Measurements from ENCODE around the gene TSACC. TPM values are rescaled to one million over a fixed set of nuclear protein-coding genes. Genes with fewer than 3 reads are reported as not detected.

Gene TSACC
- total RNA-seq, 1 experiment from 2014 or later, result 1.8 TPM

DNA sequence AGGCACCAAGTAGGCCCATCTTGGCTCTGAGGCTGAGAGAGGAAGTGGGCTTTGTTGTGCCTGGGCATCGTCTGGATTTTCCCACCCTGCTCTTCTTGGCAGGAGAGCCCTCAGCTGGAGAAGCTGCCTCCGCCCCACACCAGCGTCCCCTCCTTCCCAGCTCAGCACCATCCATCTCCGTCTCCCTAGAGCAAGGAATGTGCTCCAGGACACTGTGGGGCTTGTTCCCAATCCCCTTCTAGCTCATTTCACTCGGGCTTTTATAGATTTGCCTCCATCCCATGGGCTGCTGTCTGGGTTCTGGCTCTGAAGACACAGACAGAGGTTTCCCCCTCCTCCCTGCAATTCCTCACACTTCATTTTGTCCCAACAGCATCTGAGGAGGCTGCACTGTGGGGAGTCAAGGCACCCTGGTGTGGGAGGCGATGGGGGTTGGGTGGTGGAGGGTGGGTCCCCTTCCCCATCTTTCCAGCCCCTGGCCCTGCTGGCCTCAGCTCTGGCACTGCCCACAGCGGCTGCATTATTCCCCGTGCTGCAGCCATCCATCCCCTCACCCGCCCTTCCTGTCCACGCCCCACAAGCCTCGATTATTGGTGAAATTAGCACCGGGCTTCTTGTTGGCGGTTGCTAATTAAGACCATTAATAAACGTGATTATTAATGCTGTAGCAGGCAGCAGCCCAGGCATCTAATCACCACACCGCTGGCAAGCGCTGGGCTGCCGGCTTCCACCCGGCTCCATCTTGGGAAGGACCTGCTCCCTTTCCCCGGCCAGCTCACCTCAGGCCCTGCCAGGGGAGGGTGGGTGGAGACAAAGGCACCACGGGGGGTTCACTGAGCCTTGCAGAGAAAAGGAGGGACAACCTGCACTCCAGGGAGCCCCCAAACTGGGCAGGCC lies 52.4 kb downstream of the TSACC start:
- ChIA-PET POLR2A (interaction anchor here (0.6 to 1.8 kb wide), 2 partner anchors 55 to 222 kb away, joined by 4 to 6 read pairs; no protein-coding TSS in a partner anchor), CTCF (interaction anchor here (0.6 to 10.9 kb wide), 9 partner anchors 8 to 287 kb away, joined by 3 to 452 read pairs (median 4); no protein-coding TSS in a partner anchor)
- Mint-ChIP-seq H3K27me3 (ENCODE audit: insufficient read depth, unreplicated experiment) (no peaks in the 10 kb centered on the region), H3K4me1 (ENCODE audit: insufficient read depth, unreplicated experiment) (peaks cover 4% of the 10 kb centered on the region), H3K4me3 (ENCODE audit: unreplicated experiment) (no peak overlapping the region), H3K36me3 (ENCODE audit: insufficient read depth, unreplicated experiment) (no peaks in the 10 kb centered on the region), H3K27ac (ENCODE audit: low read depth, unreplicated experiment) (no peak overlapping the region), H3K9me3 (ENCODE audit: unreplicated experiment) (no peaks in the 10 kb centered on the region)
- TF ChIP-seq CTCF (IDR thresholded peaks at IDR 0.05; ENCODE audit: unreplicated experiment), result no peak
- no TSS peak for BruUV-seq (replicated peaks)
- intact Hi-C loops (cut with micrococcal nuclease), result no loop called here
- DNase-seq (ENCODE audit: unreplicated experiment), result no peak

DNA sequence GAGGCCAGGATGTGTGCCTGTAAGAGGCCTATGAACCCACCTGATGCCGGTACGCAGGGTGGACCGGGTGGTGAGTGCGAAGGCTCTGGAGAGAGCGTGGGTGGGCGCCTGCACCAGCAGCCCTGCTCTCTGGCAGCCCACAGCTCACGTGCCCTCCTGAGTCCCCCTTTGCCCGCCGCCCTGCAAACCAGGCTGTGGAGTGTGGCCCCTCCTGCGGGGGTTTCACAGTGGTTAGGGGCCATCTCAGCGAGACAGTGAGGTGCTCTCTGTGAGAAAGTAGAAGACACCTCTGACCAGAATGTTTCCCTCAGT lies 53.0 kb downstream of the TSACC start:
- intact Hi-C loops (cut with micrococcal nuclease), result no loop called here
- Mint-ChIP-seq H3K4me3 (ENCODE audit: unreplicated experiment) (no peak overlapping the region), H3K9me3 (ENCODE audit: unreplicated experiment) (no peaks in the 10 kb centered on the region), H3K36me3 (ENCODE audit: insufficient read depth, unreplicated experiment) (no peaks in the 10 kb centered on the region), H3K4me1 (ENCODE audit: insufficient read depth, unreplicated experiment) (no peaks in the 10 kb centered on the region), H3K27me3 (ENCODE audit: insufficient read depth, unreplicated experiment) (no peaks in the 10 kb centered on the region), H3K27ac (ENCODE audit: low read depth, unreplicated experiment) (no peak overlapping the region)
- BruUV-seq (replicated peaks), result no TSS peak
- POLR2A ChIA-PET, result no interaction called here
- CTCF ChIA-PET, result interaction anchor here (0.6 to 2.6 kb wide), 6 partner anchors 9 to 235 kb away, joined by 3 to 12 read pairs (median 4); no protein-coding TSS in a partner anchor
- no peak for DNase-seq (ENCODE audit: unreplicated experiment)
- TF ChIP-seq CTCF (IDR thresholded peaks at IDR 0.05; ENCODE audit: unreplicated experiment), result no peak

DNA sequence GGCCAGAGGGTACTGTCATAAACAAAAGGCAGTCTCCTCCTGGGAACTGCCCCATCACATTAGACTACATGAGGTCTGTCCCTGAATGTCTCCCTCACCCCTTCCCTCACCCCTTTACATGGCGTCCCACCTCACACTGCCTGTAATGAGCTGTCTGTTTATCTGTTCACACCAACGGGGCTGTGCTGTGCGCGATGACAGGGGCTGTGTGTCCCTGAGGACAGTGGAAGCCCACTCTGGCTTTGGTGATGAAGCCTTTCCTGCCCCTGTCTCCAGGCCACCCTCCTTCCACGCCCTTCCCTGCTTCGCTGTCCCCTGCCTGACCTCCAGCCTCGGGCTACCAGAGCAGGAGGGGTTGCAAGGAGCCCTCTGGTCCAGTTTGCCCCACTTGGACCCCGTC lies 53.4 kb downstream of the TSACC start:
- Mint-ChIP-seq H3K36me3 (ENCODE audit: insufficient read depth, unreplicated experiment) (no peaks in the 10 kb centered on the region), H3K27ac (ENCODE audit: low read depth, unreplicated experiment) (no peak overlapping the region), H3K4me3 (ENCODE audit: unreplicated experiment) (no peak overlapping the region), H3K27me3 (ENCODE audit: insufficient read depth, unreplicated experiment) (no peaks in the 10 kb centered on the region), H3K9me3 (ENCODE audit: unreplicated experiment) (no peaks in the 10 kb centered on the region), H3K4me1 (ENCODE audit: insufficient read depth, unreplicated experiment) (no peaks in the 10 kb centered on the region)
- CTCF ChIA-PET, result interaction anchor here (0.6 to 2.0 kb wide), 5 partner anchors 9 to 54 kb away, joined by 3 to 7 read pairs (median 4); no protein-coding TSS in a partner anchor
- no peak for DNase-seq (ENCODE audit: unreplicated experiment)
- intact Hi-C loops (cut with micrococcal nuclease), result no loop called here
- BruUV-seq (replicated peaks), result no TSS peak
- TF ChIP-seq CTCF (IDR thresholded peaks at IDR 0.05; ENCODE audit: unreplicated experiment), result no peak
- POLR2A ChIA-PET, result no interaction called here

GRCh38 chr1:156392452-156392853 lies 54.1 kb downstream of the TSACC start:
- no peak for TF ChIP-seq CTCF (IDR thresholded peaks at IDR 0.05; ENCODE audit: unreplicated experiment)
- no peak for DNase-seq (ENCODE audit: unreplicated experiment)
- intact Hi-C loops (cut with micrococcal nuclease), result no loop called here
- H3K36me3 Mint-ChIP-seq (ENCODE audit: insufficient read depth, unreplicated experiment), result no peaks in the 10 kb centered on the region
- no peaks in the 10 kb centered on the region for H3K9me3 Mint-ChIP-seq (ENCODE audit: unreplicated experiment)
- BruUV-seq (replicated peaks), result no TSS peak
- no peak overlapping the region for H3K4me3 Mint-ChIP-seq (ENCODE audit: unreplicated experiment)
- ChIA-PET POLR2A (no interaction called here), CTCF (interaction anchor here (0.7 to 2.0 kb wide), 4 partner anchors 10 to 36 kb away, joined by 4 to 7 read pairs (median 4); no protein-coding TSS in a partner anchor)
- no peaks in the 10 kb centered on the region for H3K4me1 Mint-ChIP-seq (ENCODE audit: insufficient read depth, unreplicated experiment)
- no peaks in the 10 kb centered on the region for H3K27me3 Mint-ChIP-seq (ENCODE audit: insufficient read depth, unreplicated experiment)
- H3K27ac Mint-ChIP-seq (ENCODE audit: low read depth, unreplicated experiment), result no peak overlapping the region

Measured in MCF 10A (cell line).